Cerebellar cortex (tissue), 1 donor: ENCODE results near the gene CNTN4.

ENCODE experiments used
- DNase-seq: peaks from one replicate; pipeline ENCODE4 v3.0.0-alpha.2; 2015; ENCODE audit warnings: low spot score

Gene CNTN4

GRCh38 chr3:2701471-2701870 is 602.8 kb downstream of the CNTN4 start:
- no peak for DNase-seq

DNA sequence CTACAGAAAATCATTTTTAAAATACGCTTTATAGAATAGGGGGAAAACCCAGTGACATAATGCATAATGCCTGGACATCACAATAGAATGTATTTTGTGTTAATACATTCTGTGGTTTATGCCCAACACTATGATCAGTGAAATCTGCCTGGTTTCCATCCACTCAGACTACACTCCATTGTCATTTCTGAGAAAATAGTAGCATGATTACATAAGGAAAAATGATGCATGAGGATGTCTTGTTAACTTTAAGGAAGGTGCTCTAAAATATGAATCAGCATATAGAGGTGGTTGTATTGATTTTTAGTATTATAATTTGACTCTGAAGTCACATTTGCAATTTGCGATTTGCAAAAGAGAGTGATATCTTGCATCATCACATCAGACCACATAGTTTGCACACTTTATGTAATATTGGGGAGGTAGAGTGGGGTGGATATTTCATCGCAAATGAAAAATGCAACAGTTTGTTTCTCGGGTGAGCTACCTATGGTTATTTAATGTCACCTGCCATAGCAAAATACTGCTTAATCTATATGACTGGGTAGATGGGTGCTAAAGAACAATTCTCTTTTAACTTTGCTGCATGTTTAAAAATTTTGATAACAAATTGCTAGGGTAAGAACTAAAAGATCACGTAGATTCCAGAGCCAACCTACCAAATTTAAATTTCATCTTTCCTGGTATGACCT is 607.6 kb downstream of the CNTN4 start:
- DNase-seq = no peak

GRCh38 chr3:2706836-2707210 is 608.2 kb downstream of the CNTN4 start:
- no peak for DNase-seq

GRCh38 chr3:2711081-2711480 is 612.4 kb downstream of the CNTN4 start:
- no peak for DNase-seq

DNA sequence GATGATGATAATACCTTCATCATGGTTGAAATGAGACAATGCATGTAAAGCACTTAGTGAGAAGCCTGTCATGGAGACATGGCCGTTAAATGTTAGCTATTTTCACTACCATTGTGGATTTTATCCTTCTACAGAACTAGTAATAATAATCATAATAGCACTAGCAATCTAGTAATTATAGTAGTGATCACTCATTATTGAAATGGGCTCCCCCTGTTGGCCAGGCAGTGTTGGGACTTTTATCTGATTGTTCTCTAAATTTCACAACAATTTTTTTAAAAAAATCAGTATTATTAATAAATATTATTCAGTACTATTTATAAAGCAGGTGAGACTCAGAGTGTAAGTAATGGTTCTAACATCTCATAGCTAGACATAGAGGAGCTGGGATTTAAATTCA is 615.3 kb downstream of the CNTN4 start:
- DNase-seq = no peak

GRCh38 chr3:2714834-2715233 is 616.2 kb downstream of the CNTN4 start:
- DNase-seq = no peak

- no peak for DNase-seq
Observed at GRCh38 chr3:2727101-2727500, 628.4 kb downstream of the CNTN4 start.

GRCh38 chr3:2727610-2728318 is 629.1 kb downstream of the CNTN4 start:
- DNase-seq = no peak

DNA sequence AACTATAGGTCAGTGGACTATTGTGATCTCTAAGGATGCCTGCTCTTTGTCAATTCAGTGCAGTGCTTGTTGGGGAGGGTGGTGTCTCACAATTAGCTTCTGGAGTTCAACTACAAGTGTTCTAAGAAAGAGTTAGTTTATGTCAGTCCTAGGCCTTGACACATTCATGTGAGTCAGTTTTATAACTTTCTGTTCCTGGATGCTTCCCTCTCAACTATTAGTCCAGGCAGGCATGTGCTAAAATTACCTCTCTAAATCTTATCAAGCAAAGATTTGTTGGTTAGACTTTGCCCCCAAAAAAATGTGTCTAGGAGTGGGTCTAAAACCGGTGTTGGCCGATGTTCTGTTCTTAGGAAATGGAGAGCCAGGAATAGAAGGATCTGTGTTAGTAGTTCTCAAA is 633.2 kb downstream of the CNTN4 start:
- no peak for DNase-seq

DNA sequence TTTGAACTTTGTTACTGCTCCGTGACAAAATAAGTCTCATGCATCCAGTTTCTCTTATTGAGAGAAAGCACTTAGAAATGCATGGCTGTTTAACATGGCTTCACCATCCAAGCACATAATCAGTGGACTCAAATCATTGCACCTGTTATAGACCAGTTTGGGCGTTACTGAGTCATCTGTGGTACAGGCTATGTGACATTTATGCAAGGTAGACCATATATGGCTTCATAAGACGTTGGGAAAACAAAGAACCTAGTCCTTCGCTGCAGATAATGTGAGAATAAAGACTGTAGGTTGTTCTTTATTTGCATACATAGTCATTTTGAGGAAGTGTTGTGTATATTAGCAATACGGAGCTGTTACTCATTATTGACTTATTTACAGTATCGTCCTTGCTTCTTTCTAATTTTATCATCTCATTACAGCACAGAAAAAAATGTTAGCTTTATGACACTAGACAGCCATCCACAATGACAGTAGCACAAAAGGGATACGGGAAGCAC is 636.8 kb downstream of the CNTN4 start:
- no peak for DNase-seq

- DNase-seq = no peak
Observed at GRCh38 chr3:2741516-2741915, 642.9 kb downstream of the CNTN4 start.

- peak; percentile 56 for DNase-seq
Observed at GRCh38 chr3:2765002-2765579, 666.4 kb downstream of the CNTN4 start.

- DNase-seq = peak; percentile 35
Observed at GRCh38 chr3:2770451-2770850, 671.8 kb downstream of the CNTN4 start.

- no peak for DNase-seq
Observed at GRCh38 chr3:2771193-2771592, 672.5 kb downstream of the CNTN4 start.

DNA sequence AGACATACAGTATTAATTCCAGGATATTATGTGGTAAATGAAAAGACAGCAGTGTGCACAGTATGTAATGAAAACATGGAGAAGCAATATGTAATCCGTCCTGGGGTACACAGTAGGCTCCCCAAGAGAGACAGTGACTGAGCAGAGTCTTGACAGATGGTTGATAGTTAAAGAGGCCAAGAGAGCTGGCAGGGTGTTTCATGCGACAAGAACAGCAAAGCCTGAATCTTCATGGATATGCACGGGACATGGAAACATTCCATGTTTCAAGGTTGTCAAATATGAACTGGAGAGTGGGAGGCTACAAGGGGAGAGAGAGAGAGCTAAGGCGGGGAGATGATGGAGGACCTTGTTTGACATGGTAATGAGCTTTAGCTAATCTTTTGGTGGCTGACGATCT is 673.1 kb downstream of the CNTN4 start:
- peak; percentile 87 for DNase-seq

- DNase-seq = no peak
Observed at GRCh38 chr3:2772803-2773202, 674.1 kb downstream of the CNTN4 start.

DNA sequence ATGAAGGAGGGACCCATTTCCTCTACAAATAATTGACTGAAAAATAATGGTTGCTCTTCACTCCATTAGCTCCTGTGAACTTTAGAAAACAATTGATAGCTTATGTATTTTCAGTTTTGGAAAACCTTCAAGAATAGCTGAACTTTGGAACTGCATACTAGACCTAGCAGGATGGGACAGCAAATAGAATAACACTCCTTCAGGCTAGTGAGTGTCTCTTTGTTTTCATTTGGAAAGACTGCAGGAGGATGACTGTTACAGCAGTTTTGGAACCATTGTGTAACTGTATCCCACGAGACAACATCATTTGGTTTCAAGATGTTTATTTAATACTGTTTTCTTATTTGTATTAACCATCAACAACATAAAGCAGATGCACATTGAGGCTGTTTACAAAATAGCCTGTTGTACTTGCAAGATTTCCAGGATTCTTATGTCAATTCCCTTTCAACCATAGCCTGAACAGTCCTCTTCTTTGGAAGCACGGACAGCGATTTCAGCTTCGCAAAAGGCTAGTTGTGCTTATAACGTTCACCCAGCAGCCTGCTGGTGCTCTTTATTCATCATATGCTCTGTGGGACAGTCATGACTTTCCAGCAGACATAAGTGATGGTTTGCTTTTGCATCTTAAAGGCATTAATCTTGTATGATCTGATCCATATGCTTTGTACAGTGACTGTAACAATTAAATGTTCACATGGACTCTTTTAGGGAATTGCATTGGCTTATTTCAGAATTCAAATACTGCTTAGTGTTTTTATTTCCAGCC is 676.0 kb downstream of the CNTN4 start:
- DNase-seq = no peak

- DNase-seq = no peak
Observed at GRCh38 chr3:2783261-2783660, 684.6 kb downstream of the CNTN4 start.

DNA sequence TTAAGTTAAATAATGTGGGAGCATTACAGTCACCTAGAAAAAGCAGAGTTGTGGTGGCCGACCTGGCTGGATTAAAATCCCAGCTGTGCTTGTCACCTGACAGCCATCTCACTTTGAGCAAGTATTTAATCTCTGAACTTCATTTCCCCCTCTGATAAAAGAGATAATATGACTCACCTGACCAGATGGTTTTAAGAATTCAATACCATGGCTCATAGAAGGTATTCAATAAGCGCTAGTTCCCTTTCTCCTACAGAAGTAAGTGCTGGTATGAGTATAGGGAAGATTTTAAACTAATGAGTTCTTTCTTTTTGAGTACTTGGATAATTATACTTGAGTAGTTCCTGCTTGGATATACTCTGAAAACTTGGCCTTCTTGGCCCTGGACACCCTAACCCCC is 686.0 kb downstream of the CNTN4 start:
- no peak for DNase-seq

- DNase-seq = no peak
Observed at GRCh38 chr3:2790266-2790815, 691.7 kb downstream of the CNTN4 start.

- DNase-seq = no peak
Observed at GRCh38 chr3:2792432-2792831, 693.8 kb downstream of the CNTN4 start.

- no peak for DNase-seq
Observed at GRCh38 chr3:2793987-2794386, 695.3 kb downstream of the CNTN4 start.
